ENCODE data around the gene LFNG.

LFNG gene

DNA sequence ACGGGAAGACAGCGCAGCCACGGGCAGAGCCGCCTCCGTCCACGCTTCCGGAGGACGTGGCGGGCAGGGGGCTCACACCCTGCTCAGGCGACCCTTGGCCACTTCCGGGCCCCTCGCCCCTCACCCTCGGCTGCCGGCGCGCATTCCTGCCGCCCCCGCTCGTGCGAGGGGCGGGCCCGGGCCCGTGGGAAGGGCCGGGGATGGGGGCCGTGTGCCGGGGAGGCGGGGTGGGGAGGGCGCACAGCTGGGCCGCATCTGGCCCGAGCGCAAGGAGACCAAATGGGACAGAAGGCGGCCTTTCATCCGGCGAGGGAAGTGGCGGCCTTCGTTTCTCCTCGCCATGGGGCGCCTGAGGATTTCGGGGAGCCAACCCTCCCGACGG is 846 bp upstream of the LFNG start:
- no peak for DNase-seq

DNA sequence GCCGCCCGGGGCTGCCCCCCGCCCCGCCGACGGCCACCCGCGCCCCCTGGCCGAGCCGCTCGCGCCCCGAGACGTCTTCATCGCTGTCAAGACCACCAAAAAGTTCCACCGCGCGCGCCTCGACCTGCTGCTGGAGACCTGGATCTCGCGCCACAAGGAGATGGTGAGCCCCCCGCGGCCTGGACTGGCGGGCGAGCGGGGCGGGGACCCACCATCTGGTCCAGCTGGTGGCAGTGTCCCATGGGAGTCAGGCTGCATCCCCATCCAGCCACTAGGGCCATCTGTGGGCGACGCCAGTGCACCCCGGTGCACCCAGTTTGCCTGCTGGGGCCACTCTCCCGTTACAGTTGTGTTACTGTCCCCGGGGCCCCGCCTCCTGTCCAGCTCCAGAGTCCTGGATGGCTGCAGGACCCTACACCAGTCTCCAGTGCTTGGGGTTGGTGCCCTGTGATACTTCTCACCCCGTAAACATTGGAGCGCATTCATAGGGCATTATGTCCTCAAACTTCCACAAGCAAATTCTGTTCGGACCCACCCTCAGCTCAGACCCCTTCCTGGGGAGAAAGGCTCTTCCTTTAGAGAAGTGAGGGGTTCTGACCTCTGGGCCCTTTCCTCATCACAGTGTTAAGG is 672 bp downstream of the LFNG start:
- DNase-seq = peak; percentile 86

DNA sequence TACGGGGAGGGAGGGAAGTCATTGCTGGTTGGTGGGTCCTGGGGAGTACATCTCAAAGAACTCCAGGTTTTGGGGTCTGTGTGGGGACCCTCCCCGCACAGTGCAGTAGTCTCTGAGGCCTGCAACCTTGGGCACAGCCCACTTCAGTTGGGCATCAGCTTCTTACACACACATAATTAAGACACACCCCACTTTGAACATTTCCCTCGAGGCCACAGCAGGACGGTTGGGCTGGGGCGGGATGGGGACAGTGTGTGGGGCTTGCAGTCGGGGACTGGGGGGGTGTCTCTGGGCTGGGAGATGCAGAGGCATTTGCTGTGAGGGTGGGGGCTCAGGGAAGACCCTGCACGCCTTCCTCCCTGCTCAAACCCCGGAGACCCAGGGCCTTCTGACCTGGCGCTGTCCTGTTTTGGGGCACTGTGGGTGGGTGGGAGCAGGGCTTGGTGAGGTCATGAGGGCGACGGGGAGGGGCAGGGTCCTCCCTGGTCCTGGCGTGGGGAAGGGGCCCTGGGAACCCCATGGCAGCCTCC is 1.3 kb downstream of the LFNG start:
- DNase-seq = no peak

DNA sequence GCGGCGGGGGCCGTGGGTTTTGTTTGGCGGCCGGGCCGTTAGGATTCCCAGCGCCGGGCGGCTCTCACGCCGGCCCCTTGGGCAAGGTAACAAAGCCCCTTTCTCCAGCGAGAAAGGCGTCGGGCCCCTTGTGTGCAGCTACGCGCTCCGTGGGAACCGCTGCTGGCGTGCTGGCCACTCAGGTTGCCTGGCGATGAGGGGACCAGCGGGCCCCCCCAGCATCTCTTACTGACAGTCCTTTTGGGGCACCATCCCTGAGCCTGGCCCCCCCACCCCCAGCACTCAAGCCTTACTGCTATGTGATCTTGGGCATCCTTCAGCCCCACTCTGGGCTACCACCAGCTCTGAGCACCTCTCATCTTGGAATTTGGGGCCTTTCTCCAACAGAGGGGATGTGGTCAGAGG is 1.8 kb downstream of the LFNG start:
- no peak for DNase-seq

DNA sequence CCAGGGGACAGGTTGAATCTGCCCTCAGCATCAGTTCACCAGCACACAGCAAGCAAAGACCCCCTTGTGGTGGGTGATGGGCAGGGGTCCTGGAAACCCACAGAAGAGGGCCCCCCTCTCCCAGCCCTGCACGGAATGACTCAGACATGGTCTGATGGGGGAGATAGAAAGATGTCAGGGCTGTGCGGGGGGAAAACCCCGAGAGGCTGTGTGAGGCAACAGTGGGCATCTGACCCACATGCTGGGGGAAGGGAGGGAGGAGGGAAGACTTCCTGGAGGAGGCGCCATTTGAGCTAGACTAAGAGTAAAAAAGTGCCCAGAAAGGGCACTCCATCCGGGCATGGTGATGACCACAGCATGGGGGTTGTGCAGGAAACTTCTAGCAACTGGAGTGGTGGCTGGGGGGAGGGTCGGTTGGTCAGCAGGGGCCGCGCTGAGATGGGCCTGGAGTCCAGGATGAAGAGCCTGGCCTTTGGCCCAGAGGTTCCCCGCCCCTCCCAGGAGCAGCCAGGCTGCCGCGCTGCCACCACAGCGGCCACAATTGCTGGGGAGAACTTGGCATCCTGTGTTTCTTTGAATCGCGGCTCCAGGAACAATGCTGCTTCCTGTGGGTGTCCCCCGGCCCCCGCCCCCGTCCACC is 2.5 kb downstream of the LFNG start:
- DNase-seq = peak; percentile 72

DNA sequence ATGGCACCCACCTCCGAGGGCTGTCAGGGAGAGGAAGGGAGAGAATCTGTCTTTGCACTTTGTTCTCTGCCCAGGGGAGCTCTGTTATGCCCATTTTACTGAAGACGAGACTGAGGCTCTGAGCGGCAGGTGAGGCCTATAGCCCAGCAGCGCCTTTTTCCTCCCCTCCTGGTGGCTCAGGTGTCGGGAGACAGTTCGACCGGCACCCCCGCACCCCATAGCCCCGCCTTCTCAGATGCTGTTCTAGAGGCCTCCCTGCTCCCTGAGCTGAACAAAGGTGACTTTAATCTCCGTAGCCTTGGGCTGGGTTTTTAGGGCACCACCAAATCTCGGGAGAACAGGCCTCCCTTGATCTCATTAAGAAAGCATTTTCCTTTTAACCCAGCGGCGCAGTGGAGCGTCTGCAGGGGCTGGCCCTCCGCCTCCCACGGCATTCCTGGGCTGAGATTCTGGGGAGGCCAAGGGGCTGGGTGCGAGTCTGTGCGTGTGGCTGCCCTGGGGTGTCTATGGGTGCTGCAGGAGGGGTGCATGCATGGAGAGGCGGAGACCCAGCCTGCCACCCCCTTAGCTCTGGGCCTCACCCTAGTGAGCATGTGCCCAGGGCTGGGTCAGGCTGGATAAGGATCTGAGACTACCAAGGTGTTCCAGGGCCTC is 3.3 kb downstream of the LFNG start:
- DNase-seq = peak; percentile 91

DNA sequence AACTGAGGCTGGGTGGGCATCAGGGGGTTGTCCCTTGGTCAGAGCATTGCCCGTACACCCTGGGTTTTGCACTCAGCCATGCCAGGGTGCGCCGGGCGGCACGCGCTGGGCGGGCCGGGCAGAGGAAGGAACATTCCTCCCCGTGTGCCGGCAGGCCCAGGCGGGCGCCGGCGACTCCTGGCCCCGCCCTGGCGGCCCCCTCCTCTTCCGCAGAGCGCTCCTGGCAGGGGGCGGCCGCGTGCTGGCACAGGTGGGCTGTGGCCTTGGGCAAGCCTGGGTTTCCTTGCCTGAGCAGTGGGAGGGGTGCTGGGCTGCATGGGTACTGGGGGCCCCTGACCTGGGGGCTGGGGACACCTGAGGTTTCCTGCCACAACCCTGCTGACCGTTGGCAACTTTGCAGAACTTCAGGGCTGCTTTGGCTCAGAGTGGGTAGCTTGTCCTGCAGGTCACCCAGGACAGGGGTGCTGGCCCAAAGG is 3.9 kb downstream of the LFNG start:
- DNase-seq = peak; percentile 99

DNA sequence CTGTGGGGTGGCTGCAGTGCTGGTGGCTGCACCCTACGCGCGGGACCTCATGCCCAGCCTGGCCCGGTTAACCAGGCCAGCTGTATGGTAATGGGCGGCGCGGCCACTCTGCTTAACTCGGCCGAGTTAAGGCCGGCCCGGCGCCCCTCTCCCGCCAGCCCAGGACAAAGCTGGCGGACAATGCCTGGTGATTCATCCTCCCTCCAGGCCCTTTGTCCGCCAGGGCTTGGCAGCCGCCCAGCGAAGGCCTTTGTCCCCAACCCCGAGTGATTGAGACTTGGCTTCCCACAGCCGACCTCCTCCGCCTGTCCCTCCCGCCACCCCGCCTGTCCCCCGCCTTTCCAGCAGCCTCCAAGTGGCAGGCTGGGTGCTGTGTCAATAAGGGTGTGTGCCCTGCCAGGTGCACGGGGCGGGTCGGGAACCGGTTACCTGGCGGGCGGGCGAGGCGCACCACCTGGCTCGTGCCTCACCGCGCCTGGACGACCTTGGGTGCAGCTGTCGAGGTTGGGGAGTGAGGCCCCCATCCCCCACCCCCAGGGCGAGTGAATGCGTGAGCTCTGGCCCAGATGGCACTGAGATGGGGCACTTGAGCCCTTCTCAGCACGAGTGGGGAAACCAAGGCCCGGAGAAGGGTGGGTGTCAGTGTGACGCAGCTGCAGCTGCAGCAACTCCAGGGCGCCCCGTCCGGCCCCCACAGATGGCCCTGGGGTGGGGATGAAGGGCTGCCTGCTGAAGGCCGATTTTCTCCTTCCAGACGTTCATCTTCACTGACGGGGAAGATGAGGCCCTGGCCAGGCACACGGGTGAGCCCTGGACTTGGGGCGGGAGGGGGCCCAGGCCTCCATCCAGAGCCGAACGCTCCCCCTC is 4.6 kb downstream of the LFNG start:
- peak; percentile 100 for DNase-seq

DNA sequence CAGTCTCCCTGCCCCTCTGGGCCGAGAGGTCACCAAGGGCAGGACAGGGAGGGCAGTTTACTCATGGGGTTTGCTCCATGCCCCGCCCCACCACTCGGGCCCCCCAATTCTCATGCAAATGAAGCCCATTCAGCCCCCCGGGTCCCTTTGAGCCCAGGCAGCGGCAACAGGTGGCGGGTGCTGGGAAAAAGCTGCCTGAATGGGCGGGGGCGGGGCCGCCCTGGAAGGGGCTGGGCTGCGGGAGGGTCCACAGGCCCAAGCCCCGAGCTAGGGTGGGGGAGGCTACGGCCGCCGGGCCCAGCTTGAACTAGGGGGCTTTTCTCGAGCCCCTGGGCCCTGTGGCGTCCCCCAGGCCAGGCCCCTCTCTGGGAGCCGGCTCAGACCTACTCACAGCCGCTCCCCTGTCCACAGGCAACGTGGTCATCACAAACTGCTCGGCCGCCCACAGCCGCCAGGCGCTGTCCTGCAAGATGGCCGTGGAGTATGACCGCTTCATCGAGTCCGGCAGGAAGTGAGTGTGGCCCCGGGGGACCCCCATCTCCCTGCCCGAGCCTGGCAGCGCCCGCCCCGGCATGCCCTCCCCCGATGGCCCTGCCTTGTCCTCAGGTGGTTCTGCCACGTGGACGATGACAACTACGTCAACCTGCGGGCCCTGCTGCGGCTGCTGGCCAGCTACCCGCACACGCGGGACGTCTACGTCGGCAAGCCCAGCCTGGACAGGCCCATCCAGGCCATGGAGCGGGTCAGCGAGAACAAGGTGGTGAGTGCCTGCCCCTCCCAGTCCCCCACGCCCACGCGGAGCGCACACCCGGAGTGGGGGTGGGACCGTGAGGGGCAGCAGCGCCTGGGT is 5.5 kb downstream of the LFNG start:
- DNase-seq = peak; percentile 87

DNA sequence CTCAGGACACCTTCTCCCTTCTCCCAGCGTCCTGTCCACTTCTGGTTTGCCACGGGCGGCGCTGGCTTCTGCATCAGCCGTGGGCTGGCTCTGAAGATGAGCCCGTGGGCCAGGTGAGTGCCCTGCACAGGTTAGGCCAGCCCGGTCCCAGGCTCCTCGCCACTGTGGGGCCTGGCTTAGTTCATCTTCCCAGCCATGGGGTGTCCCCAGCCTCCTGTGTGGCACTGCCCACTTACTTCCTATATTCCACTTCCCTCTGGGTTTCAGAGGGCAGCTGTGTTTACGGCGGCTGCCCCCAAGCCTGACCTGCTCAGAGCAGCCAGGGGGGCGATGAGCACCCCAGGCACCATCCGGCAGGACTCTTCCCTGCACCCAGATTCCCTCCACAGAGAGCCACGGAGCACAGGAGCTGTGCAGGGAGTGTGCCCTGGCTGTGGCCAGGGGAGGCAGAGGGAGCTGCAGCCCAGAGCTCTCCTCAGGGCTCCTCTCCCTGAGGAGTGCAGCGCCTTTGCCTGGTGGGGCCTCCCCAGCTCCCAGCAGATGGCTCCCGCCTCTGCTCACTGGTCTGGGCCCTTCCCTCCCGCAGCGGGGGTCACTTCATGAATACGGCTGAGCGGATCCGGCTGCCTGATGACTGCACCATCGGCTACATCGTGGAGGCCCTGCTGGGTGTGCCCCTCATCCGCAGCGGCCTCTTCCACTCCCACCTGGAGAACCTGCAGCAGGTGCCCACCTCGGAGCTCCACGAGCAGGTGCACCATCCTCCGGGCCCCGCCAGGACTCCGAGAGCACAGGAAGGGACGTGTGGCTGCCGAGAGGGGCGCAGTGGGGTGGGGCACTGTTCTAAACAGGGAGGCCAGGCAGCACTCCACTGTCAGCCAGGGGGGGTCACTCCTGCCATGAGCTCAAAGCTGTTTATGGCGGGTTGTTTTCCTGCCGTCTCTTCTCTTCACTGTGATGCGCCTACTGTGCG is 6.4 kb downstream of the LFNG start:
- peak; percentile 98 for DNase-seq

DNA sequence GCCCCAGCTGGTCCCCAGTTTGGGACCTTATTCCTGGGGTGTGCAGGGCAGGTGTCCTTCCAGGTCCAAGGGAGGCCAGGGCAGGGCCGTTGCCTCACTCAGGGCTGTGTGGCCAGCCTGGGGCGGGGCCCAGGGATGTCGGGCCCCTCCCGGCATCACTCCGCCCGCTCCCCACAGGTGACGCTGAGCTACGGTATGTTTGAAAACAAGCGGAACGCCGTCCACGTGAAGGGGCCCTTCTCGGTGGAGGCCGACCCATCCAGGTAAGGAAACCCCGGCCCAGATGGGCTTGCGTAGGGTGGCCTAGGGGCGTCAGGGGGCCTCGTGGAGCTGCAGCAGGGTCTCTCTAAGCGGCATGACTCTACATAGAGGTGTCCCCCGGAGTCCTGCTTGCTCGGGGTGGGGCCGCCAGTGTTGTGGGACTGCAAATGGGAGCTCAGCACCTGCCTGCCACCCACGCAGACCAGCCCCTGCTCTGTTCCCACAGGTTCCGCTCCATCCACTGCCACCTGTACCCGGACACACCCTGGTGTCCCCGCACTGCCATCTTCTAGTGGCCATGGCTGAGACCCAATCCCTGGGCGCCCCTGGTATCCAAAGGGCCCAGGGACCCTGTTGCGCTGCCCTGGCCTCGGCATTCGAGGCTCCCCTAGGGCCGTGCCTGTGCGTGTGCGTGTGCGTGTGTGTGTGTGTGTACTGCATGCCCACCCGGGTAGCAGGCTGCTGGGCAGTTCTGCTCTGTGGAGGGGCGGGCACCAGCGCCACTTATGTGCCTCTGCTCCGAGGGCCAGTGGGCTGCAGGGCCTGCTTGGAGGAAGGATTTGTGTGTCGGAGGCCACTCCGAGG is 7.3 kb downstream of the LFNG start:
- DNase-seq = peak; percentile 90

DNA sequence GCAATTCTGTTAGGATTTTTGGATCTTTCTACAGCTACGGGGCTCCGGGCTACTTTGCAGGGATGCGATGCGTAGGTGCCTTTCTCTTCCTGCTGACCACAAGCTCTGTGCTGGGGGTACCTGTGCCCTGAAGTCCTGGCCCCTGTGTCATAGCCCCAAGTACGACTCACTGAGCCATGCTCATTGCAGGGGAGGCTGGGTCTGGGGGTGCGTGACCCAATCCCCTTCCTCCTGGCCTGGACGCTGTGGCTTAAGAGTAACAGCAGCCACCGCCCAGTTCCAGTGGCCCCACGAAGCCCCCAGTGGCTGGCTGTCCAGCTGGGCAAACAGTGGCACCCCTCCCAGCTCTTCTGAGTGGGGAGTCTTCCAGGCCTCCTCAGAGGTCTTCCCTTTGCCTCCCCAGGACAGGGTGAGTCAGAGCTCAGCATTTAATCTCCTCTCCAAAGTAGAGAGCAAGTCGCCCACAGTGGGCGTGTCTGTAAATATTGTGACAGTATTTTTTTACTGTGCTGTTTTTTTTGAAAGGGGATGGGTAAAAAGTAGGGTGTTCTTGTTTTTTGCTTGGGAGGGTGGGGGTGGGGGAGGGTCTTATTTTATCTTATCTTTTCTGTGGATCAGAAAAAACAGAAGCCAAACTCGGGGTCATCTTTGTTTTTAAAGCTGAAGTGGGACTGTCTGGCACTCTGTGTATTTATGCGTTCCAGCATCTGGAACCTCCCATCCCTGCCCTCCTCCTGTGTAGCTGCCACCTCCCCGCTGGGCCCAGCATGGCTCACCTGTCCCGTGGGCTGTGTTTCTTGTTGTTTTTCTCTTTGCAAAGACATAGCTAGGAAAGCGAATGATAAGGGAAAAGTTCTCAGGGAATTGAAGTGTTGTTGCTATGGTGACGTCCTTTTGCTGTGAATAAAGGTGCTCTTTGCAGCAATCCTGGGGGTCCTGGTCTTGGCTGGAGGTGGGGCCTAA is 8.2 kb downstream of the LFNG start:
- peak; percentile 97 for DNase-seq

DNA sequence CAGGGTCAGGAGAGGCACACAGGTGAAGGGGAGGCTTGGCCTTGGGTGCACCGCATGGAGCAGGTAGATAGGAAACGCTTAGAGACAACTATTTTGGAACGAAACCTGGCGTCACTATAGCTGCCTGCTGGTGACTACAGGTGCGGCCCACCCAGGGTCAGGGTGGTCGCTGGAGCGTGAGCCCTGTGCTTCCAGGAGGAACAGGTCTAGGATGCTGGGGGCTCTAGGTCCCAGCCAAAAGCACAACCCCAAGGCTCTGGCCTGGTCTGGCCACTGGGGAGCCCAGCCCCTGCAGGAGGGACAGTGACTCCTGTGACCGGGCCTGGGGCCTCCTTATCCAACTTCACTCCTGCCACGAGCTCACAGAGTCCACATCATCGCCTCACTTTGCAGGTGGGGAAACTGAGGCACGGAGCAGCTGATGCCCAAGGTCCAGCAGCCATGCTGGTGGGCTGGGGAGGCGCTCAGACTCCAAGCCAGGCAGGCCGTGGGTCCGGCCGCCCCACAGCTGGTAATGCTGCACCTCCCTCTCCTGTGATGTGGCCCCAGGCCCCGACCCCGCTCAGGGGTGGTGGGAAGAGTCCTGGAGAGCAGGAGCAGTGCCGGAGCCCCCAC is 9.0 kb downstream of the LFNG start:
- no peak for DNase-seq

DNA sequence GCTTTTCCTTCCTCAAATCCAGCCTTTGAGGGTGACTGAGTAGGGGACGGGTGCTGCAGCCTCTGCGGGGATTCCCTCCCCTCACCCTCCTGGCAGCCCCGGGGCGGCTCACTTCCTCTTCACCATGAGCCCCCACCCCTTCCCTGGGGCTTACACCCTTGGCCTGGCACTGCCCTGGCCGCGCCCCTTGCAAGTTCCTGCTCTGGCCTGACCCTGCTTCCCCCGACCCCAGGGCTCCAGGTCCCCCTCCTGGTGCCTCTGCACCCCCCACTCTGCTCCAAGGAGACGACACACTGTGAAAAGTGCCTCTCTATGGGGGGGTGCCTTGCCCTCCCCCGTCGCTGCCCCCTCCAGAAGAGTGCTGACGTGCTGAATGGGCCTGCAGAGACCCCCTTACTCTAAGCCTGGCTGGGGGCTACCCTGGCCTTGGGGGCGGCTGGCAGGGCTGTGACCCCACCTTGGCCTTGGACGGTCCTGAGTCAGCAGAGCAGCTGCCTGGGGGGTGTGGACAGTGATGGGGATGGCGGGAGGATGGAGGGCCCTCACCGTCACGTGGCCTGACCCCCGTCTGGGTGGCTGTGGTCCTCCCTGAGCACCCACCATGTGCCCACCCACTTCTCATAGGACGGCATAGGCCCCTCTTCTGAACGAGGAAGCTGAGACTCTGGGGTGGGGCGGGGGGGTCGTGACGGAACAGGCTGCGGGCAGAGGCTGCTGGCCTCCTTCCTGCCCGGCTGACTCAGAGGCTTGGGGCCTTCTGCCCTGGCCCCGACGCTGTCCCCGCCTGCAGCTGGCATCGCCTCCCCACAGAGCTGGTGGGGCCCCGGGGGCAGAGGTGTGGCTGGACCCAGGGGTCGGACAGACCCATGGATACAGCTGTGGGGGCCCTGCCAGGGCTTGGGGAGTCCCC is 9.8 kb downstream of the LFNG start:
- no peak for DNase-seq

DNA sequence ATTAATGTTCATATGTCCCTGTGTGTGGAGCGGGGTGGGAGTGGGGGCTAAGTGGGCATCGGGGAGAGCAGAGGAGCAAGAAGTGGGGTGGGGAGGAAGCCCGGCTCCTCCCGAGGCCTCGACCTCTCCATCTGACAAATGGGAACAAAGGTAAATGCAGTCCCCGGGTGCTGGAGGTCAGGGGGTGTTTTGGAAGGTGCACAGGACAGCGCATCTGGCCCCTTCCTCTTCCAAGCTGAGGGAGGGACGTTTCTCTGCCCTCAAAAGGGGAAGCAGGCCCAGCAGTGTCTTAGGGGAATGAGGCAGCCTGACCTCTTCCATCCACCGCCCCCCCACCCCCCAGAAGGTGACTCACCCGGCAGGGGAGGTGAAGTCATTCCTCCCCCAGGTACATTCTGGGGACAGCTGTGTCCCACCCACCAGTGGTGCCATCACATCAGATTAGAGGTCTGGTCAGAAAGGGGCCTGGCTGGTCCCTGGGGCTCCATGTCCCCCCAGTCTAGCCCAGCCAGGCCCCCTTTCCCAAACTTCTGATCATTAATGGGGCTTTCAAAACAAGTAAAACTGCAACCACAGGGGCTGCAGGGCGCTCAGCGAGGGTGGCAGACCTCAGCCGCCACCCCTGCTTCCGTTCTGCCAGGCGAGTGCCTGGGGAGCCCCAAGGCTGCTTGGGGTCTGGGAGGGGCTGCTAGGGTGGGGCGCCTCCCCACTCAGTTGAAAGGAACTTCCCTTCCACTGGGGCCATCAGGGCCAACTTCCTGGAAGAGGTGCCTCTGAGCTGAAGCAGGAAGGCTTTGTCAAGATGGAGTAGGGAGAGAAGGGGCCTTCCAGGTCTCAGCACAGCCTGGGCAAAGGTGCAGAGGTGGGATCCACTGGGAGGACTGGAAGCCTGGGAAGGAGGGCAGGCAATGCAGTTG is 10.8 kb downstream of the LFNG start:
- DNase-seq = peak; percentile 95
